ENCODE data around the gene ITGA2B.

- no peak for TF ChIP-seq CTCF (IDR thresholded peaks at IDR 0.05)
- no peak for TF ChIP-seq POLR2A (IDR thresholded peaks at IDR 0.05)
Observed at GRCh38 chr17:44379887-44380286, 9.6 kb downstream of the ITGA2B start.
